Hepatic stellate cell (primary cell): Measurements from ENCODE around the gene DUSP3.

Experiments
- DNase-seq: peaks from one replicate; pipeline ENCODE4 v3.0.0; 2011; ENCODE audit warnings: low spot score

The DUSP3 gene

GRCh38 chr17:43728081-43728480 lies 50.7 kb downstream of the DUSP3 start:
- DNase-seq: no peak

- peak; percentile 79 for DNase-seq
Measured at GRCh38 chr17:43723697-43724359, 54.9 kb downstream of the DUSP3 start.

GRCh38 chr17:43722870-43723665 lies 55.7 kb downstream of the DUSP3 start:
- DNase-seq: no peak

- DNase-seq: no peak
Measured at GRCh38 chr17:43722269-43722619, 56.5 kb downstream of the DUSP3 start.

GRCh38 chr17:43721537-43722268 lies 57.1 kb downstream of the DUSP3 start:
- DNase-seq: no peak

GRCh38 chr17:43720311-43721060 lies 58.3 kb downstream of the DUSP3 start:
- DNase-seq: peak; percentile 72

- DNase-seq: no peak
Measured at GRCh38 chr17:43719578-43719977, 59.2 kb downstream of the DUSP3 start.

GRCh38 chr17:43718544-43718943 lies 60.2 kb downstream of the DUSP3 start:
- DNase-seq: no peak

- no peak for DNase-seq
Measured at GRCh38 chr17:43717913-43718312, 60.9 kb downstream of the DUSP3 start.
